GM21515 (cell line): Measurements from ENCODE around the gene MYO15A.
A peak's percentile ranks its signal among the peaks of the same experiment; 100 is the strongest.

Experiments used
- ATAC-seq: cut with Tn5 transposase; IDR thresholded peaks from one replicate; pipeline ENCODE4 v1.9.1; 2021; ENCODE audit not compliant: unreplicated experiment

Gene MYO15A

DNA sequence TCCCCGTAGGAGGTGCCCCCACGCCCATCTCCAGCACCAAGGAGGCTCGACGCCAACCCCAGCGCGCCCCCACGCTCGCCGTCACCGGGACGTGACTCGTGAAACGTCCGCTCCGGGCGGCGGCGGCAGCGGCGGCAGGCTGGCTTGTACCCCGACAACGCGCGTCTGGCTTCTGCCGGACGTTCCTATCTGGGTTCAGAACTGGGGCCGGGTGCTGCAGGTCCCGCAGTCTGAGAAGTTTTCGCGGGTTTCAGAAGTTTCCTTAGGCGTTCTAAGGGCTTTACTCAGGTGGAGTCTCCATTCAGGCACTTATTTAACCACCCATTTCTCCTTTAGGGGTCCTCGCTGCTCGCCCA is 74.4 kb downstream of the MYO15A start:
- peak; percentile 40 for ATAC-seq

GRCh38 chr17:18183334-18184142 is 75.0 kb downstream of the MYO15A start, which contains the start of gene ALKBH5:
ALKBH5 (plus strand) TSS chr17:18183828; CDS start chr17:18184244, 416 bp downstream.
- peak; percentile 67 for ATAC-seq

DNA sequence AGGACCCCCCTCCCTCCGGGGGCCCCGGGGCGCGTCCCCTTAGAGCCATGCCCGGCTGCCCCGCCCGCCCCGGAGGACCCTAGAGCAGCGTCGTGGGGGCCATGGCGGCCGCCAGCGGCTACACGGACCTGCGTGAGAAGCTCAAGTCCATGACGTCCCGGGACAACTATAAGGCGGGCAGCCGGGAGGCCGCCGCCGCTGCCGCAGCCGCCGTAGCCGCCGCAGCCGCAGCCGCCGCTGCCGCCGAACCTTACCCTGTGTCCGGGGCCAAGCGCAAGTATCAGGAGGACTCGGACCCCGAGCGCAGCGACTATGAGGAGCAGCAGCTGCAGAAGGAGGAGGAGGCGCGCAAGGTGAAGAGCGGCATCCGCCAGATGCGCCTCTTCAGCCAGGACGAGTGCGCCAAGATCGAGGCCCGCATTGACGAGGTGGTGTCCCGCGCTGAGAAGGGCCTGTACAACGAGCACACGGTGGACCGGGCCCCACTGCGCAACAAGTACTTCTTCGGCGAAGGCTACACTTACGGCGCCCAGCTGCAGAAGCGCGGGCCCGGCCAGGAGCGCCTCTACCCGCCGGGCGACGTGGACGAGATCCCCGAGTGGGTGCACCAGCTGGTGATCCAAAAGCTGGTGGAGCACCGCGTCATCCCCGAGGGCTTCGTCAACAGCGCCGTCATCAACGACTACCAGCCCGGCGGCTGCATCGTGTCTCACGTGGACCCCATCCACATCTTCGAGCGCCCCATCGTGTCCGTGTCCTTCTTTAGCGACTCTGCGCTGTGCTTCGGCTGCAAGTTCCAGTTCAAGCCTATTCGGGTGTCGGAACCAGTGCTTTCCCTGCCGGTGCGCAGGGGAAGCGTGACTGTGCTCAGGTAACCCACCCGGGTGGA is 75.8 kb downstream of the MYO15A start:
- ATAC-seq, result peak; percentile 2

GRCh38 chr17:18185391-18185790 is 76.8 kb downstream of the MYO15A start:
- ATAC-seq, result no peak

GRCh38 chr17:18185832-18186626 is 77.5 kb downstream of the MYO15A start:
- ATAC-seq, result no peak

GRCh38 chr17:18186627-18186982 is 78.0 kb downstream of the MYO15A start:
- ATAC-seq, result no peak

DNA sequence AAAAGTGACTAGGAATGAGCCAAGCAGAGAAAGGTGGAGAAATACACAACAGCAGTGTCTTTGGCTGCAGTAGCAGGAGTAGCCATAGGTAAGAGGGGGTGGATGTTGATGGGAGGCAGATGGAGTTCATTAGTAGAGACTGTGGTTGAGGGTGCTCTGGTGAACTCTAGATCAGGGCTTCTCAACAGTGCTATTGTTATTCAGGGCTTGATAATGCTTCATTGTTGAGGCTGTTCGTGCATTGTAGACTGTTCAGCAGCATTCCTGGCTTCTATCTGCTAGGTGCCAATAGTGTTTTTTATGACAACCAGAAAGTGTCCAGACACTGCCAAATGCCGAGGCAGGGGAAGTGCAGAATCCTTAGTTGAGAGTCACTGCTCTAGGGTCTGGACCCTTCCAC is 78.7 kb downstream of the MYO15A start:
- ATAC-seq, result no peak

- ATAC-seq, result no peak
These were observed 79.5 kb downstream of the MYO15A start for GRCh38 chr17:18187821-18188761.

DNA sequence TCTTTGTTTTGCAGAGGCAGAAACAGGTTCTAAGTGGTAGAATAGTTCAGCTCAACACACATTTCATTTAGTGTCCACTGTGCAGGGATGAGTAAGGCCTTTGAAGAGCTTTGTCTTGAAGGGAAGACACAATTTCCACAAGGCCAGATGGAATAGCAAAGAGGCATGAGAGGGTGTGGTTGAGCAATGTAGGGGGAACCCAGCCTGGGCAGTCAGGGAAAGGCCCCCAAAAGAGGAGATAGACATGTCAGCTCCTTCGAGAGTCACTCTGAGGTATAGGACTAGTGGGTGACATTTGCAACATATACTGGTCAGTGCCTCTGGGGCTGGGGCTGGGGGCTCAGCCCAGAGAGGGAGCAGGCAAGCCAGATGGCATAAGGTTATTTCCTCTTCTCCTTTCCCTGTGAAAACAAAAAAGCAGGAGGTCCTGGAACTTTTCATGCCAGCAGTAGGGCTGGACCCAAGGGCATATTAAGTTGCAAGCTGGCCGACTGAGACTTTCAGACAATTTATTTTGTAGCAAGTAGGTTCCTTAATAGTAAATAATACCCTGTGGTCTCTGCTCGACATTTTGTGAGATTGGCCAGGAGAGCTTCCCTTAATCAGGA is 82.2 kb downstream of the MYO15A start:
- no peak for ATAC-seq

- ATAC-seq, result no peak
These were observed 82.7 kb downstream of the MYO15A start for GRCh38 chr17:18191236-18191667.

GRCh38 chr17:18191967-18192366 is 83.4 kb downstream of the MYO15A start:
- ATAC-seq, result no peak

- no peak for ATAC-seq
These were observed 85.8 kb downstream of the MYO15A start for GRCh38 chr17:18194394-18194793.

- no peak for ATAC-seq
These were observed 86.2 kb downstream of the MYO15A start for GRCh38 chr17:18194804-18195203.

- no peak for ATAC-seq
These were observed 86.7 kb downstream of the MYO15A start for GRCh38 chr17:18195246-18195645.

GRCh38 chr17:18197535-18198194 is 89.1 kb downstream of the MYO15A start:
- ATAC-seq, result no peak

- no peak for ATAC-seq
These were observed 90.0 kb downstream of the MYO15A start for GRCh38 chr17:18198530-18198929.

DNA sequence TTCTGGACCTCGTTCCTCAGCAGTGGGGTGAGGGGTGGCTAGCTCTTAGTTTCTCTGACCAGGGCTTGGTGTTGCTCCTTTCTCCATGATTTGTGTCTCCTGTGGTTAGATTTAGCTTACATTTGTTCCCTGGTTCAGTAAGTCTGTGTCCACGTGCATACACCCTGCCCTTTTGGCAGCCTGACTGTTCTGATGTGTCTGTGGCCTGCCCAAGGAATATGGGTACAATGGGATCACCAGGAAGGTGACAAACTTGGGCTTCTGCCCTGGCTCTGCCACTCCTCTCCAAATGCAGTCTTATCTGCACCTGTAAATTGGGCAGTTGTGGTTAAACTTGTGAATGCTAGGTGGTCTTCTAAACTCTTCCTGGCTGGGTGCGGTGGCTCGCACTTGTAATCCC is 92.6 kb downstream of the MYO15A start:
- ATAC-seq, result no peak

DNA sequence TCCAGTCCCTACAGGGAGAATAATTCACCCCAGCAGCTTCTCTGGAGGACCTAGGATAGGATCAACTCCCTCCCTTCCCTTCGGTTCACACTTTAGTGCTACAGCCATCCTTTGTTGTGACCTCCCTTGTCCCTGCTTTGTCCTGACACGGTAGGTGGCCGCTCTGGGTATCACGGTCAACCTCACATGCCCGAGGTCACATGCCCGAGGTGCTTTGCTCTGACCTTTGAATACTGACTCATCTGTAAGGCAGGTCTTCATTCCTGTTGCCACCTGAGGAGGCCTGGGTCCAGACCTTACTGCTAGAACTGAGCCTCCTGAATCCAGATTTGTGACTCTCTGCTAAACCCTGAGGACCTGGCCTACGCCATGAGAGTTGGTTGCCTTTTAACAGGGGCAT is 94.8 kb downstream of the MYO15A start:
- no peak for ATAC-seq

DNA sequence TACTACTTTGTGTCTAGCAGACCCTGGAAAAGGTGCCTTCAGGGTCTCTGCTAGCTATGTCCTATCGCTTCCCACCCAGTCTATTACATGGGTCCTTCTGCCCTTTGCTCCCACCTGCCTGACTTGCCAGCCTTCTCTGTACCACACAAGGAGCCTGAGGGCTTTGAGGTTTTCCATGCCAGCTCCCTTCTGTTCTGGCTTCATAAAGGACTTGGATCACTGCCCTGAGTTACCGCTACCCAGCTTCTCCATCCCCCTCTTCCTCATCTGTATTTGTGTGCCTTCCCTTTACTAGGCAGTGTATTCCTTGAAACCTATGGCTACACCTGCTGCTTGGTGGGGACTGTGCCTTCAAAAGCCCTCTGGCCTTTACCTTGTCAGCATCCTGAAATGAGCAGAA is 97.3 kb downstream of the MYO15A start:
- no peak for ATAC-seq
